Measurements from ENCODE around the gene SPEM3. TPM values are rescaled to one million over a fixed set of nuclear protein-coding genes. Genes with fewer than 3 reads are reported as not detected.

The SPEM3 gene
- total RNA-seq, 1 experiment from 2014 or later: not detected

DNA sequence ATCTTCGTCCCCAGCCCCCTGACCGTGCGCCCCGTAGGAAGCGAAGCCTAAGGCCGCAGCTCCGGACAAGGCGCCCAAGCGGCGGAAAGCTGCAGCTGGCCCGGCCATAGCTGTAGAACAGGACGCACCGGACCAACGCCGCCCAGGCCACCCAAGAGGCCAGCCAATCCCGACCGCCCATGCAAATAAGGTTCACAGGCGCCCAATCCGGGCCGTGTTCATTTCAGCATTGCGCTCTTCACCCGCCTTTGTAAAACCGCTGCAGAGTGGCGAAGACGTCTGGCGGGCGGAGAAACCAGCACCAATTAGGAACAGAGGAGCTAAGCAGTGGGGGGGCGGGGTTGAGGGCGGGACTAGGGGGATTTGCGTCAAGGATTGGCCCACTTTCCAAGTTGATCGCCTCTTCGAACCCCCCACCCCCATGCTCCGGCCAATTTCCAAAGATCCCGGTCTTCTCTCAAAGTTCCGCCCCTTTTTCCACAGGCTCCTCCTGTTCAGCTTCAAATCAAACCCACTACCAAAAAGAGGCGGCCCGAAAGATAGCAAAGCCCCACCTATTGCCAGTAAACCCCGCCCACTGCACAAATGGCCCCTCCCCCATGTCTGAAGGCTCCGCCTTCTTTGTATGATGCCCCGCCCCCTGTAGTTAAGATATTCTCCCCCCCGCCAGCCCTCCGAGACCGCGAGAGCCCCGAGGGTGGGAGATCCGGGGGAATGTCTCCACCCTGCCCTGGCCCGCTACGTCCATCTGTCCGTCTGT, 24.5 kb upstream of the SPEM3 start, which contains the start of gene TMEM256:
TSS of gene TMEM256 (minus strand) at position 121 of the 760 bp plus-strand sequence. CDS start at position 108, 13 bp downstream.
- DNase-seq (ENCODE audit: low read depth): peak; percentile 99

GRCh38 chr17:7404737-7405349, 23.8 kb upstream of the SPEM3 start:
- no peak for DNase-seq (ENCODE audit: low read depth)

GRCh38 chr17:7405350-7406234, 23.1 kb upstream of the SPEM3 start:
- no peak for DNase-seq (ENCODE audit: low read depth)

DNA sequence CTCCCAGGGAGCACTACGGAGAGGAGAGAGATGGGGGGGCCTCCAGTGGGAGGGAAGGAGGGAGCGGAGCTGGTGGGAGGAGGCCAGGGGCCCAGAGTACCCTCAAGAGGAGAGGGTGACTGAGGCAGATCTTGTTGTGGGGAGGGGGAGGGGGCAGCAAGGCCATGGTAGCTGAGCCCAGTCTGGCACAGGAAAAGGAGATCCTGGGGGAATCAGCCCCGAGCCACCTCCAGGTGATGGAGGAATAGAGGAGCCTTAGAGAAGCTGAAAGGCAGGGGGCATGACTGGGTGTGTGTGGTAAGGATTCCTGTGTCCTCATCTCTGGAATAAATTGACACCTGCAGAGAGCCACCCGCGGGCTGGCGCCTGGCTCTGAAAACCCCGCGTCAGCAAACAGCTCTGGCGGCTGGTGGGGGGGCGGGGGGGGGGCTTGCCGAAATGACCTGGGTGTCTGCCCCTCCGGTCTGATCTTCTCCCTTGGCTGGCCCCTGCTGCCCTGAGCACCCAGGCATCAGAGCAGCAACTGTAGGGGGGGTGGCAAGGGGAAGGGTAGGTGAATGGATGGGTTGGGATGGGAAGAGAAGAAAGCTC, 22.3 kb upstream of the SPEM3 start:
- no peak for DNase-seq (ENCODE audit: low read depth)

DNA sequence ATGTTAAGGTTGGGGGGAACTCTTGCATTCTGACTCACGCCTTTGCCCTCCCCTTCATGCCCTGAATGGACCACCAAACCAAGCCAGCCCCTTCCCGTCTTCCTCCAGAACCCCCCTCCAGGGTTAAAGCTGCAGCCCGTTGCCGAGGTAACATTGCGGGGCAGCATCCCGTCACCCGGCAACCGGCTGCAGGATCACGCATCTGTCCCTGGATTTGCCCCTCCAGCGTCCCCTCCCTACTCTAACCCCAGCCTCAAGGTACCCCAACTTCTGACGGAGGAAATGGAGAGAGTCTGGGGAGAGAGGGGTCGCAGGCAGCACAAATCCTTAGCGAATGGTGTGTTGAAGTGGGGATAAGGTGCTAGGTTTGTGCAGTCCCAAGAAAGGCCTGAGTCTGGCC, 21.6 kb upstream of the SPEM3 start:
- no peak for DNase-seq (ENCODE audit: low read depth)

DNA sequence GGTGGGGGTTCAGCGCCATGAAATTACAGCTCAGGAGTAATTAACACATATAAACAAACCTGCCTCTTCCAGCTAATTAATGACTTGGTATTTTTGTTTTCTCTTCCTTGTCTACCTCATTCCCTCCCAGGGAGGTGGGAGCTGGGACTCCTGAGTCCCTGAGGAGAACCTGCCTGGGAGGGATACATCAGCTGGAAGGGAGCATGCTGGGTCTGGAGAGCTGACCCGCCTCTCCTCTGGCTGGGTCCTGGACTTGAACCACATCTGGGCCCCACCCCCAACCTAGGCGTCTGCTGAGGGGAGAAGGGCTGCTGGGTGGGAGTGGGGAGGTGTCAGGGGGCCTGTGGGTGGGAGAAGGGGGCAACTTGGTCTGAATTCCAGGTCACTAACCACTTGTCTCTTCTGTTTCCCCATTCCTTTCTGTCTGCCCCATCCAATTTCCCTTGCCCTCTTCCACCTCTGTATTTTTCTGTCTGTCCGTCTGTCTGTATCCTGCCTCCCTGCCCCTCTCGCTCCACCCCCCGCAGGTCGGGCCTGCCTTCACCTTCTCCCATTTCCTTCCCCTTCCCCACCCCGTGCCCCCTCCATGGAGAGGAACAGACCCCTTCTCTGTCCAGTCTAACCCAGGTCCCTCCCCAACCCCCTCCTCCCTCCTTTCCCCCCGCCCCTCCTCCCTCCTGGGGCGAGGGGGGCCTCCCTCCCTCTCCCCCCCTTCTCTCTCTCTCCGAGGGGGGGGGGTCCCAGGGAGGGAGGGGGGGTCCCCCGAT, 21.0 kb upstream of the SPEM3 start, which contains the start of gene NLGN2:
TSS of gene NLGN2 (plus strand) at position 361 of the 767 bp plus-strand sequence. CDS start 411 bp downstream, outside the sequence.
- no peak for DNase-seq (ENCODE audit: low read depth)

GRCh38 chr17:7408252-7408727, 20.4 kb upstream of the SPEM3 start:
- no peak for DNase-seq (ENCODE audit: low read depth)

GRCh38 chr17:7408863-7409262, 19.8 kb upstream of the SPEM3 start:
- no peak for DNase-seq (ENCODE audit: low read depth)

DNA sequence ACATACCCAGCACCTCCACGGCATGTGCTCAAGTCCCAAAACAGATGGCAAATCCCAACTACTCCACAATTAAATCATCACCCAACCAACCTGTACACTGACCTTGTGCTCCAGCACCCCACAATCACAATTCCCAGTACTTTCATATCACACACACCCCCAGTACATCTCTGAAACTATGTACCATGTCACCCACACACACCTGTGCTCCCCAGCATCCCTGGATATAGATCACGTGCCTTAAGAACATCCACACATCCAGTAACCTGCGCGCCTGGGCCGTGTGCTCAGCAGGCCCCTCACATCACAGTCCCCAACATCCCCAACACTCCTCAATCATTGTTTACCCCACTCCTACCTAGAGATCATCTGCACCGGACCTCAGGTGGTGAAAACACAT, 18.9 kb upstream of the SPEM3 start:
- DNase-seq (ENCODE audit: low read depth): no peak

DNA sequence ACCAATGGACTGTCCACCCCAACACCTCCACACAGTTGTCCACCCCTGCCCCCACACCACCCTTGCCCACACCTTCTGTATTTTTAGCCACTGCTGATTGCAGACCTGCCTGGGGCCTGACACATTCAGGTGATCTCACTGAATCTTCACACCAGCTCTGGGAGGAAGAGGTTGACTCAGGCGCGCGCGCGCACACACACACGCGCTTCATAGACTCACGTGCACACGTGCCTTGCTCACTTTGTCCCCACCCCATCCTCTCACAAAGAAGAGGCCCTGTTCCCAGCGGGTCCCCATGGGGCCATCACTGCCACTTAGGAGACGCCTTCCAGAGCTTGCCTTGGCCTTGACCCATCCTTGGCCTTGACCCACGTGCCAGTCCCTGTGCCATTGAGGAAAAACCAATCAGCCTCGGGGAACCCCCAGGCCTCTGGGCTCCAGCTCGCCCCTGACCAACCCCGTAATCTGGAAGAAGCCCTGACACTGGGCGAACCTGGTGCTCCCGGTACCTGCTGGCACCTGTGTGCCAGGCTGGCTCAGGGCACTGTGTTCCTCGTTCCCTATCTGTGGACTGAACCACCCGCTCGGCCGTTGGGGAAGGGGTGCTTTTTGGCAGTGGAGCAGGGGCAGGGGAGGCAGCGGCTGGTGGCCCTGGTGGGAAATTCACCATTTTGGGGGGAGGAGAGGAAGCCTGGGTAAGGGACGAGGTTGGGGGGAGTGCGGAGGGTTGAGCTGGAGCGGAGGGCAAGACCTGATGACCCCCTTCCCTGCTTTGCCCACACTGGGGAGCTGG, 17.8 kb upstream of the SPEM3 start:
- DNase-seq (ENCODE audit: low read depth): no peak

DNA sequence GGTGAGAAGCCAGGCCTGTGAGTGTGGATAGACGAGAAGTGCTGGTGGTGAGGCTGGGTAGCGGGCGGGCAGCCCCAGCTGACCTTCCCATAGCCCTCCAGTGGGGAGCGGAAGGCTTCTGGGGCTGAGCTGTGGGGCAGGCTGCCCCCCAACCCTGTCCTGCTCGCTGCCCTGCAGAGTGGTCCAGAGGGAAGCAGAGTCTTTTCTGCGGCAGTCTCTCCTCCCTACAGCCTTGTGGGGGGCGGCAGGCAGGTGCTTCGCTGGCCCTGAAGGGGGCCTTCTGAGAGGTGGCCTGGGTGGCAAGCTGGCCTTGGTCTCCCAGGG, 17.3 kb upstream of the SPEM3 start:
- no peak for DNase-seq (ENCODE audit: low read depth)

DNA sequence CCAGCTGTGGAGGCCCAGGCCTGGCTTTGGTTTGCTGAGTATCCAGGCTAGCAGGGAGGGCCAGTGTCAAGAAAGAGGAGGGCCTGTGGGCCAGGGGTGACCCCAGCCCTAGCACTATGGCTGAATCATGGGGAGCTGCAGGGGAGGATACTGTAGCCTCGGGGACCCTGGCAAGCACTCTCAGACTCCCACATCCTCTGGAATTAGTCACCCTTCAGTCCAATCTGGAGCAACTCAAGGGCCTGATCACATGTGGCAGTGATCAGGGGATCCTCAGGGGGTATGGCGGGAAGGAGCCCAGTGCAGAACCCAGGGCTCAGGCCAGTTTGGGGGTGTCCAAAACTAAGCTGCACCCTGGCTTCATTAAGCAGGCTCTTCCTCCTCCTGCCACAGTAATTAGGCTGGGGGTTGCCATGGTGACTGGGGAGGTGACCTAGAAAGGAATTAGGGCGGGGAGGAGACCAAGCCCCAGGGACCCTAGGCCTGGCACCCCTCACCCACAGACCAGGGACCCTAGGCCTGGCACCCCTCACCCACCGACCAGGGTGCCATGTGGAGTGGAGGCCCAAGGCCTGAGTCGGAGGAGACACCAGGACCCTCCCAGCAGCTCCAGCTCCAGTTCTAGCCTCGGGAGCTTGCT, 15.2 kb upstream of the SPEM3 start:
- peak; percentile 75 for DNase-seq (ENCODE audit: low read depth)

- DNase-seq (ENCODE audit: low read depth): no peak
Measured at GRCh38 chr17:7414837-7415236, 13.8 kb upstream of the SPEM3 start.

DNA sequence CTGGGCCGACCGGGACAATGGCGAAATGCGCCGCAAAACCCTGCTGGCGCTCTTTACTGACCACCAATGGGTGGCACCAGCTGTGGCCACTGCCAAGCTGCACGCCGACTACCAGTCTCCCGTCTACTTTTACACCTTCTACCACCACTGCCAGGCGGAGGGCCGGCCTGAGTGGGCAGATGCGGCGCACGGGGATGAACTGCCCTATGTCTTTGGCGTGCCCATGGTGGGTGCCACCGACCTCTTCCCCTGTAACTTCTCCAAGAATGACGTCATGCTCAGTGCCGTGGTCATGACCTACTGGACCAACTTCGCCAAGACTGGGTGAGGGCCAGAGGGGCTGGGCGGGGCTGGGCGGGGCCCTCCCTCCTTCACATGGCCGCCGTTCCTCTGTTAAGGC, 12.9 kb upstream of the SPEM3 start:
- no peak for DNase-seq (ENCODE audit: low read depth)

DNA sequence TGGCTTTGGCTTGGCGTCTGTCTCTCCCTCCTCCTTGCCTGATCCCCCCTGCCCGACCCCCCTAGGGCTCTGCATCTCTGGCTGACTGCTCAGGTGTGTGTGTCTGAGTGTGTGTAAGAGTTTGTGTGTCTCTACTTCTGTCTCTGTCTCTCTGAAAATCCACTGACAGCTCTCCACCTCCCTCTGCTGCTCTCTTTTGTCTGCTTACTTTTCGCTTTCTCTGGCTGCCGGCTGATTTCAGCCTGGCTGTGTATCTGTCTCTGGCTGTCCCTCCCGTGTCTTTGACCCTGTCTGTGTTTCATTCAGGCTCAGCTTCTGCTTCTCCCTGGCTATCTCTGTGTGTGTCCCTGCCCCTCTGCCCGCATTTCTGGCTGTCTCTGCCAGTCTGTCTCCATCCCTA, 12.3 kb upstream of the SPEM3 start:
- DNase-seq (ENCODE audit: low read depth): no peak

DNA sequence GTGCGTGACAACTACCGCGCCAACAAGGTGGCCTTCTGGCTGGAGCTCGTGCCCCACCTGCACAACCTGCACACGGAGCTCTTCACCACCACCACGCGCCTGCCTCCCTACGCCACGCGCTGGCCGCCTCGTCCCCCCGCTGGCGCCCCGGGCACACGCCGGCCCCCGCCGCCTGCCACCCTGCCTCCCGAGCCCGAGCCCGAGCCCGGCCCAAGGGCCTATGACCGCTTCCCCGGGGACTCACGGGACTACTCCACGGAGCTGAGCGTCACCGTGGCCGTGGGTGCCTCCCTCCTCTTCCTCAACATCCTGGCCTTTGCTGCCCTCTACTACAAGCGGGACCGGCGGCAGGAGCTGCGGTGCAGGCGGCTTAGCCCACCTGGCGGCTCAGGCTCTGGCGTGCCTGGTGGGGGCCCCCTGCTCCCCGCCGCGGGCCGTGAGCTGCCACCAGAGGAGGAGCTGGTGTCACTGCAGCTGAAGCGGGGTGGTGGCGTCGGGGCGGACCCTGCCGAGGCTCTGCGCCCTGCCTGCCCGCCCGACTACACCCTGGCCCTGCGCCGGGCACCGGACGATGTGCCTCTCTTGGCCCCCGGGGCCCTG, 11.5 kb upstream of the SPEM3 start:
- DNase-seq (ENCODE audit: low read depth): no peak

DNA sequence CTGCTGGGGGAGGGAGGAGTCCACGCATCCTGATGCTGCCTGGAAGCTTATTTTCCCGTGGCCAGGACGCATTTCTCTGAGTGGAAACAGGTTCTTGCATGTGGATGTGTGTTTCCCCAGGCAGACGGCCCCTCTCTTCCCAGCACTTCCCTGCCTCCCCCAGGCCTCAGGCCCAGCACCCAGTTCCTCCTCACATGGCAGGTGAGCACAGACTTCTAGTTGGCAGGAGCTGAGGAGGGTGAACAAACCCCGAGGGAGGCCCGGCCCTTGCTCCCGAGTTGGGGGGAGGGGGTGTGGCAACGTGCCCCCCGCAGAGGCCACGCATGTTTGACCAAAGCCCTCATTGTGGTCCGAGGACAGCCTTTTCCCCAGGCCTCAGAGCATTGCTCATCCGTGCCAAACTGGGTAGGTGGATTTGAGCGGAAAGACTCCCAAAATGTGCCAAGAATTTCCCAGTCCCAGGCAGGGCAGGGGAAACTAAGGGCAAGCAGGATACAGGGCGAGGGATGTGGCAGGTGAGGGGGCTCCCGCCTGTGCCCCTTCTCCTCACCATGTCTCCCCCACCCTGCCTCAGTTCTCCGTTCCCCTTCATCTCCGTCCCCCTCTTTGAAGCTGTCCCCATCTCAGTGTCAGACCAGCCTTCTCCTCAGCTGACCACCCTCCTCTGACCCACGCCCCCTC, 10.0 kb upstream of the SPEM3 start:
- no peak for DNase-seq (ENCODE audit: low read depth)
